GM19193 (cell line): ENCODE results near the gene HPCAL1.

Experiments used
- POLR2A ChIP-seq: IDR thresholded peaks from 4 replicates; pipeline ENCODE4 v1.6.1; 2011; ENCODE audit not compliant: insufficient read depth, insufficient read length; ENCODE audit errors: extremely low read depth

The HPCAL1 gene

GRCh38 chr2:10303181-10303693, 533 bp downstream of the HPCAL1 start:
- no peak for TF ChIP-seq POLR2A

- no peak for TF ChIP-seq POLR2A
These were observed 1.1 kb downstream of the HPCAL1 start for GRCh38 chr2:10303694-10304378.

- TF ChIP-seq POLR2A, result no peak
These were observed 2.0 kb downstream of the HPCAL1 start for GRCh38 chr2:10304458-10305253.

GRCh38 chr2:10305254-10305635, 2.5 kb downstream of the HPCAL1 start:
- TF ChIP-seq POLR2A, result no peak

- no peak for TF ChIP-seq POLR2A
These were observed 3.0 kb downstream of the HPCAL1 start for GRCh38 chr2:10305715-10306114.

GRCh38 chr2:10306901-10307463, 4.3 kb downstream of the HPCAL1 start:
- no peak for TF ChIP-seq POLR2A

GRCh38 chr2:10307561-10308156, 5.0 kb downstream of the HPCAL1 start:
- no peak for TF ChIP-seq POLR2A

GRCh38 chr2:10308866-10309265, 6.2 kb downstream of the HPCAL1 start:
- TF ChIP-seq POLR2A, result no peak

- TF ChIP-seq POLR2A, result no peak
These were observed 6.6 kb downstream of the HPCAL1 start for GRCh38 chr2:10309286-10309685.

- no peak for TF ChIP-seq POLR2A
These were observed 7.7 kb downstream of the HPCAL1 start for GRCh38 chr2:10310309-10310888.

- TF ChIP-seq POLR2A, result no peak
These were observed 9.0 kb downstream of the HPCAL1 start for GRCh38 chr2:10311736-10312135.

- TF ChIP-seq POLR2A, result no peak
These were observed 9.8 kb downstream of the HPCAL1 start for GRCh38 chr2:10312437-10312957.

- no peak for TF ChIP-seq POLR2A
These were observed 13.6 kb downstream of the HPCAL1 start for GRCh38 chr2:10316336-10316735.

GRCh38 chr2:10316860-10317259, 14.2 kb downstream of the HPCAL1 start:
- TF ChIP-seq POLR2A, result no peak

- no peak for TF ChIP-seq POLR2A
These were observed 14.9 kb downstream of the HPCAL1 start for GRCh38 chr2:10317646-10318045.
